CD4-positive, alpha-beta T cell treated with Interleukin-10 for 1 hour (primary cell): ENCODE measurements around the gene EFCAB6.

Experiments
- DNase-seq: peaks from one replicate; pipeline ENCODE4 v3.0.0-alpha.2; 2020

The EFCAB6 gene

GRCh38 chr22:43743929-43744643, 68.0 kb downstream of the EFCAB6 start:
- DNase-seq, result no peak

DNA sequence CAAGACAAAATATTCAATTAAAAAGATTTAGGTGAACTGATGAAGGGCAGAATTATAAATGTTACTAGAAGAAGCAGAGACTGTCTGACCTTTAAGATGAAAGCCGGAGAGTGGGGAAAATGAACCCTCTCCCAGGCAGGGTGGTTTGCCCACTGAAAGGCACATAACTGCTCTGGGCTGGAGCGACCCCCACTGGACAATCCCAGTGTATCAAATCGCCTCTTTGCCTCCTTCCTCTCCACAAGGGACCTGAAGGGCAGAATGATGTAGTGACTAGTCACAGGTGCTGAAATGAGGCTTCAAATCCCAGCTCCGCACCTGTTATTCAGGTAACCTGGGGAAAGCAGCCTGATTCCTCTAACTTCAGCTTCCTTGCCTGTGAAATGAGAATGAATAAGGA, 69.0 kb downstream of the EFCAB6 start:
- no peak for DNase-seq

DNA sequence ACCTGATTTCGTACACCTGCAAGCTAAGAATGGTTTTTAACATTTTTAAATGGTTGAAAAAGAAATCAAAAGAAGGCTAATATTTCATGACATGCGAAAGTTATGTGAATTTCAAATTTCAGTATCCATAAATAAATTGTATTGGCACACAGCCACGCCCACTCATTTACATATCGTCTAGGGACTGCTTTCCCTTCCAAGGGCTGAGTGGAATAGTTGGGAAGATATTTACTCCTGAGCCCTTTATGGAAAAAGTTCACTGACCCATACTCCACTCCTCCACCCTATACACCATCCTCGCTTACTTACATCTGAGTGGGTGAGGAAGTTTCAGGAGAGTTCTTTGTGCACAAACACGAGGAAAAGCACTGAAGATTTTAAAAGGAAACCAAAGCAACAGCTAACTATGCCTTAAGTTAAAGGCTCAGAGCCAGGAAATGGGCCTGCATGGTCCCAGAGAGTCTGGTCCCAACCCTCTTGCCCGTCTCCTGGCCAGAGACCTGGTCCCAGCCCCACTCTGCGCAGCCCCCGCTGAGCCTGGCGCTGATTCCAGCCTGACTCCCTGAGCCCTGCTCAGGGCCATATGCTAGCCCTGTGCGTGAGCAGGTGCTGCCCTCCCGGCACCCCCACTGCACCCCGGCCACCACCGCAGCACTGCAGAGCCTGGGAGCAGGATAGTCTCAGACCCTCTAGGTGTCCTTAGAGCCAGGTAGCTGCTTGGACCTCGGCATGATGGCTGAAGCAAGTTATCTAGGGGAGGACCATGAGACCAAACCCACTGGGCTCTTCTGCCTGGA, 69.8 kb downstream of the EFCAB6 start:
- DNase-seq, result no peak

DNA sequence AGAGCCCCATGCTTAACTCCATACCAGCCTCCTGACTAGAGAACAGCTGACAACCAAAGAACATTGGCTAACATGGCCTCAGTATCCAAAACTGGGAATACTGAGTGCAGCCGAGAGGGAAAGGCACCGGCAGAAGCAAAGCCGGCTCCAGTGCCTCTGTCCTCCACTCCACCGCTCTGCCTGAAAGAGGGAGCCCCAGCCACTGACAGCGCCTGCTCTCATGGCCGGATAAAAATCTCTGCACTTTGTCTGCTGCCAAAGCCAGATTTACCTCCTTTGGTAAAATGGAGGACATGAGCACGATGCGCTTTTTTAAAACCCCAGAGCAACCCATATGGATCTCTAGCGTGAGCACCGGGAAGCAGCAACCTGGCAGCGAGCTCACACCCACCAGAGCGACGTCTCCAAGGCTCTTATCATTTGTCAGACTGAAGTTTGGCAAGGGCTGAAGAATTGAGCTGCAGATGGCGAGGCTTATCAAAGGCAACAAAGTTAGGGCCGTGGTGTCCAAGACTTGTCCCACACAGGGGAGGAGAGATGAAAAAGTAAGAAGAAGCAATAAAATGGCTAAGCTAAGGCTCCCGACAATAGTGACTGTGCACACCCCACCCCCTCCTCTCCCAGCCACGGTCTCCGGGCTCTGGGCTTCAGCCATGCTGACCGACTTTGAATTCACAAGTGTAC, 71.4 kb downstream of the EFCAB6 start:
- no peak for DNase-seq

GRCh38 chr22:43739851-43740379, 72.2 kb downstream of the EFCAB6 start:
- no peak for DNase-seq

DNA sequence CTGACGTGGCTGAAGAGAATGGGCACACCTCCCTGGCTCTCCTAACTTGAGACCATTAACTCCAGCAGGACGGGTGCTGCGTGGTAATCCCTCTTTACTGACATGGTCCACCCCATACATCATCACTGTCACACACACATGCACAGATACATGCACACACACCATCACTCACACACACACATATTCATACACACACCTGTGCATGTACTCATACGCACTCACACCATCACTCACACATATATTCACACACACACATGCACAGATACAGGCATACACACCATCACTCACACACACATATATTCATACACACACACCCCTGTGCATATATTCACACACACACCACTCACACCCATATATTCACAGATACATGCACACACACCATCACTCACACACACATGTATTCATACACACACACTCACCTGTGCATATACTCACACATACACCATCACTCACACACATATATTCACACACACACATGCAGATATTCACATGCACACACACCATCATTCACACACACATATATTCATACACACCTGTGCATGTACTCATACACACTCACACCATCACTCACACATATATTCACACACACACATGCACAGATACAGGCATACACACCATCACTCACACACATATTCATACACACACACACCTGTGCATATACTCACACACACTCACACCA, 74.8 kb downstream of the EFCAB6 start:
- no peak for DNase-seq

DNA sequence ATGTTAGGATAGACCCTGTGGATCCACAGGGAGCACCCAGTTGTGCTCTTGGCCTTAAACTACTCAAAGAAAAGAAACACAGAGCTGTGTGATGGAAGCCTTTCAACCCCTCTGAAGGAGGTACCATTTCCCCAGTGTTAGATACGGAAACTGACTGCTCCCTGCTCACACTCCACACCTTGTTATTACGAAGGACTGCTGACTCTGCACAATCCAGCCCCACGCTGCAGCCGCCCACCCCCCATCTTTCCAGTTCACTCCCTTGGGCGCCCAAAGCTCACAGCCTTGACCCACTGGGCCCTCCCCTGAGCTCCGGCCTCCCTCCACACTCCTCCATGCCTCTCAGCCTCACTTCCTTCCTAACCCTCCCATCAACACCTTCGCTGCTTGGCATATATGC, 75.5 kb downstream of the EFCAB6 start:
- no peak for DNase-seq

DNA sequence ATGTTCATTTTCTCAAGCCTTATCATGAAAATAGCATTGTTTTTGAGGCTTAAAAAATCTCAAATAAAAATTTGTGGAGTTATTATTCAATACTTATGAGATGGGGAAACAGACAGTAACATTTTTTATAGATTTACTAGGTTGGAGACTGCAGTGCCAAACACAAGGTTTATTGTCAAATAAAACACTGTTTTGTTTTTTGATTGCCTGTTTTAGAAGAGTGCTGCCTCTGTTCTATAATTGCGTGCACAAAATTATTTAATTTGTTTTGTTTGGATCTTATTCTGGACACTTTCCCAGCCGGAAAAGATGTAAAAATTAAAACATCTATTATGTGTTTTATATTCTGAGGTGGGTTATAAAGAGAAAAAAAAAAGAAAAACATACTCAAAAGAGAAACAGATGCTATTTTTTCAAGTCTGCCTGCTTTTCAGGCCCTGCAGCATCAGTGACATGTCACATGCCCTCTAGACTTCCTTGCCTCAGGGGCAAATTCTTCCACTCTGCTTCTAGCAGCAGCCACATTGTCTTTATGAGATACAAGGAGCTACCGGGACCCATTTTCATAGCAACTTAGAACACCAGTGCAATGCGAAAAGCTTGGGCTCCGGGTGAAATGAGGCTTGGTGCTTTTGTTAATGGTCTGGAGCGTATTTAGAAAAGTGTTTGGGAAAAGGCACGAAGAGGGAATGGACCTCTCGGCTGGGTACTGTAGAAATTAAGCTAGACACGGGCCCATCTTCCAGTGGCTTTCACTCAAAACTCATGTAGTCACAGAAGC, 77.5 kb downstream of the EFCAB6 start:
- DNase-seq, result no peak

DNA sequence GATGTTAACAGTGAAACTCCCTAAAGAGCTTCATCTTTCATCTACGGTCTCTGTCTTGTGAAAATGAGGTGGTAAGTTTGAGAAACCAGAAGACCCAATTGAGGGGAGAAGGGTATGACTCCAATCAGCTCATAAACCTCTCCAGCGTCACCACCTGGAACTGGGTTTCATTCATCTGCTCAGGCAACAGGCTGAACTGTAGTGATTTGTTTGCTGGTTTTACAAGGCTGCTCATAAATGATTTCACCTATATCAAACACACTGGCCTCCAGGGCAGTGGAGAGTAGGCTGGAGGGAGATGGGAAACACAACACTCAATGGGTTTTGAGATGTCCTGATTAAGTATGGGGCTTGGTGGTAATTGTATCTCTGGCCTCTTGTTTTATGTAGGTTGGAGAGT, 79.0 kb downstream of the EFCAB6 start:
- DNase-seq, result no peak

- DNase-seq, result no peak
These were observed 80.1 kb downstream of the EFCAB6 start for GRCh38 chr22:43731988-43732387.

DNA sequence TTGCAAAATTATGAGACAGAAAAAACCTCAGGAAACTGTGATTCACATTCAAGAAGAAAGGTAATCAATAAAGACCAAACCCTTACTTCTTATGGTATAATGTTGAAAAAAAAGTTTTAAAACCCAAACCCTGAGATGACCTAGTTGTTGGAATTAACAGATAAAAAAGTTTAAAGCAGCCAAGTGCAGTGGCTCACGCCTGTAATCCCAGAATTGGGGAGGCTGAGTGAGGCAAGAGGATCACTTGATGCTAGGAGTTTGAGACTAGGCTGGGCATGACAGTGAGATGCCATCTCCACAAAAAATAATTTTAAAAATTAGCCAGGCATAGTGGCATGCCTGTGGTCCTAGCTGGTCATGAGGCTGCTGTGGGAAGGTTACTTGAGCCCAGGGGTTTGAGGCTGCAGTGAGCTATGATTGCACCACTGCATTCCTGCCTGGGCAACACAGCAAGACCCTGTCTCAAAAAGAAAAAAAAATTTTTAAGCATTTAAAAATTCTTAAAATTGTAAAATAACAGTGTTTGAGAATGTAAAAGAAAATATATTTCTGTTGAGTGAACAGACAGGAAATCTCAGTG, 85.1 kb downstream of the EFCAB6 start:
- no peak for DNase-seq

DNA sequence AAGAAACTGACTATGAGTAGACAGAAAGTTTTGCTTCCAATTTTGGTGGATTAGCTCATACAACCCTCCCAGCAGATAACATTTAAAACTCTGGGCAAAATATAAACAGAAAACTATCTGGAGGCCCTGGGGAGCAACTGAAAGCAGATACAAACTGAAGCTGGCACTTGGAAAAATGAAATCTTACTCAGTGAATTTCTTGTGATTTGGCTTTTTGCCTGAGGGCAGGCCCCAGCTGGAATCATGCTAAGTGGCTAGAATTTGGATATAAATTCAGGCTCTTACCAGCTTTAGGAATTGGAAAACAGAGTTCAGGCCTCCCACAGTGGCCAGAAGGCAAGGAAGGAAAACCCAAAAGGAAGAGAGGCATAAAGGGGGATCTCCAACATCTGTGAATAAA, 85.8 kb downstream of the EFCAB6 start:
- DNase-seq, result no peak

- DNase-seq, result no peak
These were observed 88.3 kb downstream of the EFCAB6 start for GRCh38 chr22:43723816-43724215.

- DNase-seq, result no peak
These were observed 89.7 kb downstream of the EFCAB6 start for GRCh38 chr22:43722444-43722843.

DNA sequence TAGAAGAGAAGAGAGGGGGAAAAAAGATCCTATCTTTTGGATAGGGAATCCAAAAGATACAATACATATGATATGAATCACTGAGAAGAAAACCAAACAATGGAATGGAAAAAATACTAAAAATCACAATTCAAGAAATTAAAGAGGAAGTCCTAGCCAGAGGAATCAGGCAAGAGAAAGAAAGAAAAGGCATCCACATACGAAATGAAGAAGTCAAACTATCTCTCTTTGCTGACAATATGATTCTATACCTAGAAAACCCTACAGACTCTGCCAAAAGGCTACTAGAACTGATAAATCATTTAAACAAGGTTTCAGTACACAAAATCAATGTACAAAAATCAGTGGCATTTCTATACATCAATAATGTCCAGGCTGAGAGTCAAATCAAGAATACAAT, 91.4 kb downstream of the EFCAB6 start:
- DNase-seq, result no peak

GRCh38 chr22:43714104-43714503, 98.0 kb downstream of the EFCAB6 start:
- no peak for DNase-seq

- no peak for DNase-seq
These were observed 100.4 kb downstream of the EFCAB6 start for GRCh38 chr22:43711681-43712080.

- DNase-seq, result no peak
These were observed 104.5 kb downstream of the EFCAB6 start for GRCh38 chr22:43707648-43708047.

DNA sequence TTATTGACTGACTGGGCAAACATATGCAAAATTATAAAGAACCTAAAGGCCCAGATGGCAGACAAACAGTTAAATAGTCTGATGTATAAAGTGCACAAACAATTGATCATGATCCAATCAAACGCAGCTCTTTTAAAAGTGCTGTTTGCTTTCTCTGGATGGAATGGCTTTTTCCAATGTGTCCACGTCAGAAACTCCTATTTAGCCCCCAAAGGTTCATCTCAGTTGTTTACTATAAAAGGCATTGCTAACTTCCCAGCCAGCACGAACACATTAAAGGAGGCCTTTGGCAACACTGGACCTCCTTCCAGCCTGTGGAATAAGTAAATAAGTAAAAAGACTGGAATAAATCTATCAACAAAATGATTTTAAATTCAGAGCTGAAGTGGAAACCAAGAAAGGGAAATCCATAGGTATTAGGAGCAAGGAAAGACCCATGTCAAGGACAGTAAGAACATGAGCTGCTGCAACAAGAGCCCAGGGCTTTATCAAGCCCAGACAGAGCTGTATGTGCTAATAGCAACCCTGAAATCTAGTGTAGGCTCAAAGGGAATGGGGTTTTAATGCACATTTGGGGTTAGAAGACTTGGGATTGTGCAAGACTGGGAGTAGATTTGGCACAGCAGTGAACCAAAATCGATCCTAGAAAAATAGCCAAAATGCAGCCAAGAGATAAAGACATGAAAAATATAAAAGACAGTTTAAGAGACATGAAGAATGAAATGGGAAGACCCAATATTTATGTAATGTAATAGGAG, 105.4 kb downstream of the EFCAB6 start:
- DNase-seq, result no peak

GRCh38 chr22:43706151-43706550, 106.0 kb downstream of the EFCAB6 start:
- no peak for DNase-seq

GRCh38 chr22:43704051-43704450, 108.1 kb downstream of the EFCAB6 start:
- DNase-seq, result no peak
